HCT116 (cell line): ENCODE measurements around the gene SLC27A5. TPM values are rescaled to one million over a fixed set of nuclear protein-coding genes. Genes with fewer than 3 reads are reported as not detected.
A peak's percentile ranks its signal among the peaks of the same experiment; 100 is the strongest.

ENCODE experiments used
- ATAC-seq: fragments of 200-7000 bp; cut with Tn5 transposase; 2 replicates; pipeline ENCODE4 v1.9.1; 2020; ENCODE audit warnings: mild to moderate bottlenecking, moderate library complexity
- Bru-seq: library from RNA; stranded (reverse); fragments of 400-500 nt; gene quantifications from one replicate; lab custom pipeline; 2021; lab: Mats Ljungman, UMichigan
- BruChase-seq, 2 experiments: library from RNA; stranded (reverse); fragments of 400-500 nt; gene quantifications; one replicate each; lab custom pipeline; 2021; lab: Mats Ljungman, UMichigan
- BruUV-seq: library from RNA; stranded (reverse); fragments of 400-500 nt; replicated peaks from 2 replicates; lab custom pipeline; 2021; lab: Mats Ljungman, UMichigan
- CTCF ChIA-PET: fragments of 300-600 bp; sonication (Branson Sonifier 250); formaldehyde crosslinking; loops from one replicate; lab custom pipeline; 2021; ENCODE audit warnings: antibody characterized with exemption; lab: Charles Lee
- POLR2A ChIA-PET: fragments of 300-600, 350-600 bp; sonication (Branson Sonifier 250); formaldehyde crosslinking; loops from one replicate; lab custom pipeline; 2021; ENCODE audit warnings: antibody characterized with exemption; lab: Charles Lee
- RAD21 ChIA-PET, 2 experiments: fragments of 300-600 bp; sonication (Branson Sonifier 250); formaldehyde crosslinking; loops; one replicate each; lab custom pipeline; 2023; ENCODE audit warnings: low total read pairs in 2 of 2; ENCODE audit not compliant: uncharacterized antibody in 2 of 2, unreplicated experiment in 2 of 2, low non-redundant PET in 1 of 2; lab: Charles Lee
- DNase-seq: peaks from one replicate; pipeline ENCODE4 v3.0.0-alpha.2; 2010; ENCODE audit warnings: low read depth, low spot score
- H2AFZ ChIP-seq: fragments of 200-600 bp; shearing (Covaris generic), sonication (generic); 2 replicates; pipeline ENCODE4 v1.6.1; 2017; ENCODE audit warnings: low read depth, mixed run types, mixed read lengths, antibody characterized with exemption, low read length; ENCODE audit not compliant: poor library complexity, severe bottlenecking
- H3K27ac ChIP-seq: 2 replicates; pipeline ENCODE4 v1.5.1; 2012; ENCODE audit warnings: low read depth, low read length
- H3K27me3 ChIP-seq: fragments of 200-600 bp; sonication (generic); 2 replicates; pipeline ENCODE4 v1.6.1; 2016; ENCODE audit warnings: mixed run types, low read length, mixed read lengths; ENCODE audit not compliant: insufficient read depth
- H3K36me3 ChIP-seq, 2 experiments: fragments of 200-500 bp in 1 of 2; fragments of 200-600 bp in 1 of 2; sonication (Bioruptor generic) in 1 of 2; sonication (generic) in 1 of 2; 2 replicates each; pipeline versions ENCODE4 v1.5.1 to v1.6.1; 2014 to 2016; ENCODE audit warnings: low read length in 2 of 2, inconsistent platforms in 1 of 2, mixed read lengths in 1 of 2, mixed run types in 1 of 2; ENCODE audit not compliant: insufficient read depth in 2 of 2, control insufficient read depth in 1 of 2
- H3K4me1 ChIP-seq, 2 experiments: fragments of 200-600 bp in 1 of 2; sonication (generic) in 1 of 2; 2 replicates each; pipeline versions ENCODE4 v1.5.1 to v1.6.1; 2012 to 2017; ENCODE audit warnings: low read length in 2 of 2, inconsistent platforms in 1 of 2, mild to moderate bottlenecking in 1 of 2, mixed read lengths in 1 of 2, mixed run types in 1 of 2, moderate library complexity in 1 of 2; ENCODE audit not compliant: insufficient read depth in 2 of 2, control insufficient read depth in 1 of 2
- H3K4me2 ChIP-seq: fragments of 200-600 bp; sonication (generic); 2 replicates; pipeline ENCODE4 v1.6.1; 2017; ENCODE audit warnings: mixed run types, low read length, mixed read lengths
- H3K4me3 ChIP-seq, 2 experiments: fragments of 200-600 bp in 1 of 2; sonication (generic) in 1 of 2; replicated peaks in 1 of 2; 2 replicates each; pipeline ENCODE4 v1.5.1; 2011 to 2016; ENCODE audit warnings: low read length in 2 of 2, control low read depth in 1 of 2, low read depth in 1 of 2, mild to moderate bottlenecking in 1 of 2, mixed read lengths in 1 of 2, mixed run types in 1 of 2
- H3K79me2 ChIP-seq: fragments of 200-600 bp; sonication (generic); 2 replicates; pipeline ENCODE4 v1.6.1; 2017; ENCODE audit warnings: mild to moderate bottlenecking, mixed run types, low read length, moderate library complexity, mixed read lengths; ENCODE audit not compliant: insufficient read depth
- H3K9ac ChIP-seq: fragments of 200-600 bp; sonication (generic); 2 replicates; pipeline ENCODE4 v1.6.1; 2016; ENCODE audit warnings: low read length, mixed read lengths
- H3K9me2 ChIP-seq: fragments of 200-600 bp; sonication (generic), shearing (Covaris generic); 2 replicates; pipeline ENCODE4 v1.6.1; 2017; ENCODE audit warnings: mixed run types, mild to moderate bottlenecking, moderate library complexity; ENCODE audit not compliant: insufficient read depth
- H3K9me3 ChIP-seq, 2 experiments: fragments of 200-500 bp in 1 of 2; fragments of 200-600 bp in 1 of 2; sonication (Bioruptor generic) in 1 of 2; sonication (generic) in 1 of 2; 2 replicates each; pipeline ENCODE4 v1.6.1; 2014 to 2017; ENCODE audit warnings: low read length in 2 of 2, mixed read lengths in 2 of 2, inconsistent platforms in 1 of 2, low read depth in 1 of 2, mild to moderate bottlenecking in 1 of 2, mixed run types in 1 of 2, moderate library complexity in 1 of 2; ENCODE audit not compliant: control insufficient read depth in 1 of 2, insufficient read depth in 1 of 2
- H4K20me1 ChIP-seq: fragments of 200-600 bp; sonication (generic), shearing (Covaris generic); 2 replicates; pipeline ENCODE4 v1.6.1; 2017; ENCODE audit warnings: mixed run types, mild to moderate bottlenecking, moderate library complexity; ENCODE audit not compliant: insufficient read depth
- CEBPB ChIP-seq: IDR thresholded peaks from 2 replicates; pipeline ENCODE4 v1.6.1; 2012; ENCODE audit warnings: low read depth
- CTCF ChIP-seq, 3 experiments: fragments of 200-600 bp in 1 of 3; sonication (generic) in 1 of 3; IDR thresholded peaks in 2 of 3; conservative IDR thresholded peaks in 1 of 3; 2 replicates each; pipeline ENCODE4 v1.5.1; 2012 to 2017; ENCODE audit warnings: low read depth in 2 of 3, low read length in 2 of 3, antibody characterized with exemption in 1 of 3, borderline replicate concordance in 1 of 3, control low read depth in 1 of 3, mild to moderate bottlenecking in 1 of 3, mixed read lengths in 1 of 3, mixed run types in 1 of 3, moderate library complexity in 1 of 3; ENCODE audit not compliant: insufficient read depth in 1 of 3
- EGR1 ChIP-seq: IDR thresholded peaks from 2 replicates; pipeline ENCODE4 v1.6.1; 2012; ENCODE audit warnings: low read depth
- ELF1 ChIP-seq: IDR thresholded peaks from 2 replicates; pipeline ENCODE4 v1.6.1; 2012; ENCODE audit warnings: low read depth, borderline replicate concordance
- EZH2 ChIP-seq: fragments of 200-600 bp; sonication (generic); IDR thresholded peaks from 2 replicates; pipeline ENCODE4 v1.6.1; 2017; ENCODE audit warnings: antibody characterized with exemption, mixed run types
- EZH2phosphoT487 ChIP-seq: fragments of 200-600 bp; IDR thresholded peaks from 2 replicates; pipeline ENCODE4 v1.6.1; 2018; ENCODE audit warnings: antibody characterized with exemption, borderline replicate concordance
- FOSL1 ChIP-seq: IDR thresholded peaks from 2 replicates; pipeline ENCODE4 v1.6.1; 2012; ENCODE audit warnings: low read depth
- JUND ChIP-seq: IDR thresholded peaks from 2 replicates; pipeline ENCODE4 v1.6.1; 2012
- POLR2A ChIP-seq: IDR thresholded peaks from 2 replicates; pipeline ENCODE4 v1.7.0; 2011; ENCODE audit warnings: borderline replicate concordance; ENCODE audit not compliant: insufficient read depth, insufficient read length; ENCODE audit errors: extremely low read depth
- POLR2AphosphoS5 ChIP-seq: IDR thresholded peaks from 2 replicates; pipeline ENCODE4 v1.6.1; 2011; ENCODE audit warnings: mild to moderate bottlenecking, low read depth, low read length, moderate library complexity
- REST ChIP-seq: IDR thresholded peaks from 2 replicates; pipeline ENCODE4 v1.6.1; 2012; ENCODE audit warnings: low read depth
- SIN3A ChIP-seq: IDR thresholded peaks from 2 replicates; pipeline ENCODE4 v1.6.1; 2012; ENCODE audit warnings: low read depth
- SP1 ChIP-seq: IDR thresholded peaks from 2 replicates; pipeline ENCODE4 v1.6.1; 2012; ENCODE audit warnings: low read depth
- YY1 ChIP-seq: IDR thresholded peaks from 2 replicates; pipeline ENCODE4 v1.6.1; 2011; ENCODE audit warnings: low read length, low read depth, moderate library complexity, mild to moderate bottlenecking; ENCODE audit not compliant: insufficient replicate concordance; ENCODE audit errors: extremely low read depth
- ZBTB33 ChIP-seq: IDR thresholded peaks from 2 replicates; pipeline ENCODE4 v1.6.1; 2011; ENCODE audit warnings: mild to moderate bottlenecking, low read length, moderate library complexity; ENCODE audit not compliant: insufficient replicate concordance; ENCODE audit errors: extremely low read depth
- ZFX ChIP-seq: fragments of 450-650 bp; IDR thresholded peaks from 2 replicates; pipeline ENCODE4 v1.6.1; 2017
- ZNF274 ChIP-seq: fragments of 200-500 bp; sonication (Bioruptor generic); IDR thresholded peaks from 2 replicates; pipeline ENCODE4 v1.6.1; 2014; ENCODE audit warnings: mild to moderate bottlenecking, low read depth, low read length, inconsistent platforms
- intact Hi-C: fragments of 100-400 bp; cut with micrococcal nuclease; formaldehyde crosslinking; loops from 2 replicates; pipeline ENCODE4 v1.10.0; 2022
- long read RNA-seq: library from polyadenylated mRNA; unstranded; transcript quantifications from one replicate; pipeline ENCODE4 v2.0.0, GENCODE V29; 2021; ENCODE audit not compliant: unreplicated experiment
- polyA plus RNA-seq: library from polyadenylated mRNA; unstranded; fragments of >200 nt; gene quantifications from 2 replicates; pipeline ENCODE4 v1.2.1, GENCODE V29; 2012; ENCODE audit warnings: missing spikeins
- total RNA-seq: library from RNA; stranded (reverse); gene quantifications from one replicate; pipeline ENCODE4 v1.2.1, GENCODE V29; 2021; ENCODE audit not compliant: unreplicated experiment
- TF ChIP-seq, protein P1 (sequence below): IDR thresholded peaks from 2 replicates; pipeline ENCODE4 v1.6.1; 2012

SLC27A5 gene
- total RNA-seq (27.1 TPM), Bru-seq, nascent RNA (percentile 42 among the genes with signal in this experiment), BruChase-seq, experiment 1, labeled RNA remaining after a 6-hour chase (percentile 60 among the genes with signal in this experiment), BruChase-seq, experiment 2, labeled RNA remaining after a 2-hour chase (percentile 52 among the genes with signal in this experiment)
- polyA plus RNA-seq = 39.5 and 45.9 TPM in 2 replicates
- long read RNA-seq, transcript SLC27A5-204 (3 exons, 643 nt) = major isoform, 14 of 22 reads
- long read RNA-seq, partial matches to known transcripts = 0 of 22 reads
- long read RNA-seq, other reads (novel, unspliced or antisense) = 6 of 22 reads

DNA sequence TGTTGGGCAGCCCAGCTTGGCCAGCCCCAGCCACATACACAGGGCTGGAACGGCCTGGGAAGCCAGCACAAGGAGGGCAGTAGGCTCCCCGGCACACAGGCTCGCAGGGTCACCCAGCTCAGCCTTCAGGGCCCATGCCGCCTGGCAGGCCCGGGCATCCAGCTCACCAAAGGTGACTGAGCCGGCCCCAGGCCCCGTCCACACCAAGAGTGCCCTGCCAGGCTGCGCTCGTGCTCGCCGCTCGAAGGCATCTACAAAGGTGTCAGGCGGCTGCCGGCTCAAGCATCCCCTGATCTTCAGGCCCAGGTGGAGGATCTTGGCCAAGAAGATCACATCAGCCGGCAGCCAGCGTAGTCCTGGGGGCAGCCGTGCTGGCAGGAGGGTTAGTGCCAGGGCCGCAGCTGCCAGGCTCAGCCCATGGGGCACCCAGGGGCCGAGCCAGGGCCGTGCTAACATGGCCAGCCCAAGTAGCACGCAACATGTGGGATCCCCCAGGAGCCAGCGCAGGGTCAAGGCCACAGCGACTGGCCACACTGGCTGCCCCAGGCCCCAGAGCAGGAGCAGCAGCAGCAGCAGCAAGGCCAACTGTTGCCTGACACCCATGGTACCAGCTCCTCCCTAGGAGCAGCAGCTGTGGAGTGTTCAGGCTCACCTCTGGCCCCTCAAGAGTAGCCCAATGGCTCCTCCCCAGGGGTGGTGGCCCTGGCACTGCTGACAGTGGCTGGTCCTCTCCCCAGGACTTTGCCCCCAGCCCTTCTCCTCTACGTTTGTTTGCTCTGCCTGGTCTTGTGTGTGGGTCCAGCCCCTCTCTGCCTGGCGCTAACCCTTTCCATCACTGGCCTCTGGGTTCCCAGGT, at the start of gene SLC27A5:
TSS of gene SLC27A5 (minus strand) at position 640 of the 856 bp plus-strand sequence. CDS start at position 603, 37 bp downstream.
- Histone ChIP-seq H4K20me1 (no peaks in the 10 kb centered on the region), H3K9ac (no peak within 1 kb of the TSS), H3K79me2 (peaks cover 28% of the 10 kb centered on the region), H3K4me3 (no peak within 1 kb of the TSS), H3K36me3 (peaks cover 2 to 11% of the 10 kb centered on the region in 2 experiments; a peak in 2 of 4 replicates), H2AFZ (no peak within 1 kb of the TSS), H3K9me2 (no peaks in the 10 kb centered on the region), H3K27me3 (no peaks in the 10 kb centered on the region), H3K4me1 (peaks cover 6 to 15% of the 10 kb centered on the region in 2 experiments; a peak in 3 of 4 replicates), H3K4me2 (no peak within 1 kb of the TSS), H3K27ac (no peak within 1 kb of the TSS), H3K9me3 (no peaks in the 10 kb centered on the region)
- no peak for DNase-seq
- BruUV-seq = no TSS peak
- ChIA-PET POLR2A (no interaction called here), CTCF (no interaction called here), RAD21 (no interaction called here)
- no peak for ATAC-seq
- intact Hi-C loops = no loop called here
- no peak for TF ChIP-seq REST
- no peak for TF ChIP-seq EZH2
- TF ChIP-seq CEBPB = no peak
- TF ChIP-seq JUND = no peak
- no peak for TF ChIP-seq POLR2AphosphoS5
- TF ChIP-seq ZNF274 = no peak
- no peak for TF ChIP-seq EZH2phosphoT487
- TF ChIP-seq, protein P1, sequence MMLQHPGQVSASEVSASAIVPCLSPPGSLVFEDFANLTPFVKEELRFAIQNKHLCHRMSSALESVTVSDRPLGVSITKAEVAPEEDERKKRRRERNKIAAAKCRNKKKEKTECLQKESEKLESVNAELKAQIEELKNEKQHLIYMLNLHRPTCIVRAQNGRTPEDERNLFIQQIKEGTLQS = no peak
- TF ChIP-seq FOSL1 = no peak
- no peak for TF ChIP-seq EGR1
- TF ChIP-seq ELF1 = no peak
- no peak for TF ChIP-seq ZBTB33
- no peak for TF ChIP-seq SIN3A
- TF ChIP-seq CTCF (IDR thresholded peaks at IDR 0.05 in 2 of 3, conservative IDR thresholded peaks at IDR 0.05 in 1 of 3; ENCODE audit: borderline replicate concordance in 1 of 3, insufficient read depth in 1 of 3, low read depth in 2 of 3, low read length in 2 of 3) = no peak
- TF ChIP-seq POLR2A = no peak
- TF ChIP-seq YY1 = no peak
- no peak for TF ChIP-seq SP1
- no peak for TF ChIP-seq ZFX
